ENCODE results near the gene EHMT1.

DNA sequence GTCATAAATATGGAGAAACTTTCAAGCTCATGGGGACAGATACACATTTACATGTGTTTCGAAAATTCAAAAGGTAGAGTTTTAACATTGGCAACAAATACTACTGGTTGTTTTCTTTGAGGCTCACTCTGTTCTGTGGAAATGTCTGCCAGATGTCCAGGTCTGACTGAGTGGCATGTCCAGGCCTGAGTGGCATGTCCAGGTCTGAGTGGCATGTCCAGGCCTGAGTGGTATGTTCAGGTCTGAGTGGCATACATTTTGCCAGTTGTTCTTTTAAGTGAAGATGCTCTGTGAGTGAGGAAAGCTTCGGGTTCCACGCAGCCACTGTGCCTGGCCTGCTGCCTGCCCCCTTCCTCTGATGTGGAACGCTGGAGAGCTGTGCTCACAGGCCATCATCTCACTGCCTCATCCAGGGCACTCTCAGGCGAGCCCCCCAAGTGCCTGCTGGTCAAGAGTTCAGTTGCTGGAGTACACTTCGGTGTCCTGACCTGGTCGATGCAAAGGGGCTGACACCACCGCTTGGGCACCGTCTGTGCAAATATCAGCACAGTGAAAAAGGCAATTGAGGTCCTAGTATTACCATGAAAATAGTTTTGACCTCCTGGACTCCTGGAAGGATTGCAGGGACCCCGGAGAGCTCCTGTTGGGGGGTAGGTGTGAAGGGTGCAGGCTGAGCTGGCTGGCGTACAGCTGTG is 89.9 kb downstream of the EHMT1 start:
- TF ChIP-seq, protein P1, sequence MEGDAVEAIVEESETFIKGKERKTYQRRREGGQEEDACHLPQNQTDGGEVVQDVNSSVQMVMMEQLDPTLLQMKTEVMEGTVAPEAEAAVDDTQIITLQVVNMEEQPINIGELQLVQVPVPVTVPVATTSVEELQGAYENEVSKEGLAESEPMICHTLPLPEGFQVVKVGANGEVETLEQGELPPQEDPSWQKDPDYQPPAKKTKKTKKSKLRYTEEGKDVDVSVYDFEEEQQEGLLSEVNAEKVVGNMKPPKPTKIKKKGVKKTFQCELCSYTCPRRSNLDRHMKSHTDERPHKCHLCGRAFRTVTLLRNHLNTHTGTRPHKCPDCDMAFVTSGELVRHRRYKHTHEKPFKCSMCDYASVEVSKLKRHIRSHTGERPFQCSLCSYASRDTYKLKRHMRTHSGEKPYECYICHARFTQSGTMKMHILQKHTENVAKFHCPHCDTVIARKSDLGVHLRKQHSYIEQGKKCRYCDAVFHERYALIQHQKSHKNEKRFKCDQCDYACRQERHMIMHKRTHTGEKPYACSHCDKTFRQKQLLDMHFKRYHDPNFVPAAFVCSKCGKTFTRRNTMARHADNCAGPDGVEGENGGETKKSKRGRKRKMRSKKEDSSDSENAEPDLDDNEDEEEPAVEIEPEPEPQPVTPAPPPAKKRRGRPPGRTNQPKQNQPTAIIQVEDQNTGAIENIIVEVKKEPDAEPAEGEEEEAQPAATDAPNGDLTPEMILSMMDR (IDR thresholded peaks at IDR 0.05), result no peak
- TF ChIP-seq POLR2A (IDR thresholded peaks at IDR 0.05; ENCODE audit: low read depth), result no peak

Measured in esophagus muscularis mucosa (tissue), 3 donors.